NCI-H1105 treated with DMSO at 0.1 percent for 48 hours (cell line): ENCODE results near the gene AVPI1.

ENCODE experiments used
- DNase-seq: peaks from one replicate; lab custom pipeline; 2025; lab: John Stamatoyannopoulos, UW

Gene AVPI1

GRCh38 chr10:97686962-97687784, at the start of gene AVPI1:
AVPI1 (minus strand) TSS chr10:97687241; CDS start chr10:97679905, 7,336 bp downstream.
- DNase-seq: peak; percentile 87

GRCh38 chr10:97736403-97736901, 49.4 kb upstream of the AVPI1 start:
- DNase-seq: no peak

- DNase-seq: no peak
Observed at GRCh38 chr10:97734021-97734420, 47.0 kb upstream of the AVPI1 start.

- DNase-seq: no peak
Observed at GRCh38 chr10:97733256-97733655, 46.2 kb upstream of the AVPI1 start.

GRCh38 chr10:97732052-97732359, 45.0 kb upstream of the AVPI1 start:
- no peak for DNase-seq

GRCh38 chr10:97731346-97732051, 44.5 kb upstream of the AVPI1 start:
- peak; percentile 55 for DNase-seq

- DNase-seq: no peak
Observed at GRCh38 chr10:97729014-97729413, 42.0 kb upstream of the AVPI1 start.

GRCh38 chr10:97726636-97727178, 39.7 kb upstream of the AVPI1 start:
- no peak for DNase-seq

- no peak for DNase-seq
Observed at GRCh38 chr10:97724341-97724941, 37.4 kb upstream of the AVPI1 start.

GRCh38 chr10:97723001-97723400, 36.0 kb upstream of the AVPI1 start:
- no peak for DNase-seq

- no peak for DNase-seq
Observed at GRCh38 chr10:97721871-97722780, 35.1 kb upstream of the AVPI1 start.

- no peak for DNase-seq
Observed at GRCh38 chr10:97719602-97720001, 32.6 kb upstream of the AVPI1 start.

GRCh38 chr10:97718659-97719142, 31.7 kb upstream of the AVPI1 start:
- DNase-seq: peak; percentile 78

GRCh38 chr10:97718178-97718577, 31.1 kb upstream of the AVPI1 start:
- no peak for DNase-seq

- no peak for DNase-seq
Observed at GRCh38 chr10:97717627-97718026, 30.6 kb upstream of the AVPI1 start.

- DNase-seq: no peak
Observed at GRCh38 chr10:97715259-97715874, 28.3 kb upstream of the AVPI1 start.

GRCh38 chr10:97714401-97715258, 27.6 kb upstream of the AVPI1 start:
- no peak for DNase-seq

- DNase-seq: peak; percentile 31
Observed at GRCh38 chr10:97713826-97714400, 26.9 kb upstream of the AVPI1 start.

GRCh38 chr10:97713339-97713825, 26.3 kb upstream of the AVPI1 start, which contains the start of gene MARVELD1:
MARVELD1 (plus strand) TSS chr10:97713730; CDS start chr10:97713877, 147 bp downstream.
- DNase-seq: peak; percentile 22
